Activated CD4-positive, alpha-beta T cell treated with anti-CD3 and anti-CD28 coated beads, Interleukin-2, Interleukin-4, amounts not matched to agents 100 ng/mL and 50 ng/mL, durations not matched to agents 16 hours and 8 hours (primary cell): ENCODE data around the gene COX19.
"Not testable (repeated sequence)": the region's sequence is repeated elsewhere in the genome, so short reads cannot be mapped to it uniquely, and the experiment has no call there.

Experiments used
- DNase-seq: peaks from one replicate; pipeline ENCODE4 v3.0.0-alpha.2; 2020; ENCODE audit warnings: low spot score

Gene COX19

DNA sequence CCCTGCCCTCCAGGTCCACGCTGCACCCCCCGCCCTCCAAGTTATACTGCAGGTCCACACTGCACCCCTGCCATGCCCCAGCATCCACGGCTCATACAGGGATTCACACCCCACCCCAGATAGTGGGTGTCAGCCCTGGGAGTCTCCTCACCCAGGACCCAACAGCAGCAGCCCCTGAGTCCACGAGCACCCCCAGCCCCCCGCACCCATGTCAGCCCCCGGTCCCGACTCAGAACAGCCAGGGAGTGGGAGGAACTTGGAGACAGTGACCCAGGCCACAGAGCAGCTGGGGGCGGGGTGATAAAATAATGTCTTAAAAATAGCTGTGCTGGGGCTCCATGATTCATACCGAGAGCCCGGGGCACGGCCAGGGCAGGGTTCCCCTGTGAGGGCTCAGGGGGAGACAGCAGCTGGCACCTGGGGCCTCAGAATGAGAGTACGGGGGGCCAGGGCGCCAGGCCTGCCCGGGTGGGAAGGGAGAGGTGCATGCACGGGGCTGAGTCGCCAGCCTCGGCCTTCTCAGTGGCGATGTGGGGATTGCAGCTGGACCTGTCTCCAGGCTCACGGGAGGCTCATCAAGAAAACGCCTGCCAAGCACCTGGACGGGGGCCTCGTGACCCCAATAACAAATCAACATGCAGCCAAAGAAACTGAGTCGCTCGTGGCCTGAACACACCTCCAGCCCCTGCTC lies 50.7 kb downstream of the COX19 start:
- DNase-seq, result peak; percentile 70

GRCh38 chr7:924042-924441 lies 51.3 kb downstream of the COX19 start:
- not testable (repeated sequence) for DNase-seq

DNA sequence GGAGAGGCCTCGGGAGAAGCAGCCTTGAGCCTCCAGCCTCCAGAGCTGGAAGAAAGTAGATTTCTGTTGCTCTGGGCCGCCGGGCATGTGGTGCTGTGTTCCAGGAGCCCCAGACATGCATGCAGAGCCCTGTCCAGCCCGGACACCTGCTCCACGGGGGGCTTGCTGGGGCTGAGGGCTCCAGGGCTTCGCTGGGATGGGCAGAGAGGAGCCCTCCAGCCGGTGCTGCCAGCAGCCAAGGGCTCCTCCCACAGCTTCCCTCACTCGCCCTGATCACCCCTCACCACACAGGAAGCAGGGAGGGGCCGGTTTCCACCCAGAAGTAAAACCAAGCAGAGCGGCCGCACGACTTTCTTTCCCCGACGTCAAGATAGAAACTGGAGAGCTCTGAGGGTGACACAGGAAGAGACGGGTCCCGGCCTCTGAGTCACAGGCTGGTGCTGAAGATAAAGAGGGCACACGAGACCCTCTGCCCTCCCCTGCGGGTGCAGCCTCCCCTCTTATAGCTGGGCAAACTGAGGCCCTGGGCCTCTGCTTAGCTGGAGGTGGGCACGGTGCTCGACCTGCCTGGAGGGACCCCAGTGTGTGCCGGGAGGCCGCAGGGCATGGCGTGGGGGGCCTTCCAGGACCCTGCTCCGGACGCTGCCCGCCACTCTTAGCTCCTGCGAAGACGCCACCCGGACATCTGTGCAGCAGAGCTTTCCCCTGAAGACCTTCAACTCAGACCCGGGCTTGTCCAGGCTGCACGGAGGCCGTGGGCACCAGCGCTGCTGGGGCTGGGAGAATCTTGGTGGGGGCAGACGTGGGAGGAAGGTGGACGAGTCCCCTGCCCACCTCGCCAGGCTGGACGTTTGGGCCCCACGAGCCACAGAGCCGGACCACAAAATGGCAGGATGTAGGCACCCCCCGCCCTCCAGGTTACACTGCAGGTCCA lies 52.0 kb downstream of the COX19 start:
- DNase-seq, result peak; percentile 97

- peak; percentile 29 for DNase-seq
Measured at GRCh38 chr7:922334-923107, 52.8 kb downstream of the COX19 start.

DNA sequence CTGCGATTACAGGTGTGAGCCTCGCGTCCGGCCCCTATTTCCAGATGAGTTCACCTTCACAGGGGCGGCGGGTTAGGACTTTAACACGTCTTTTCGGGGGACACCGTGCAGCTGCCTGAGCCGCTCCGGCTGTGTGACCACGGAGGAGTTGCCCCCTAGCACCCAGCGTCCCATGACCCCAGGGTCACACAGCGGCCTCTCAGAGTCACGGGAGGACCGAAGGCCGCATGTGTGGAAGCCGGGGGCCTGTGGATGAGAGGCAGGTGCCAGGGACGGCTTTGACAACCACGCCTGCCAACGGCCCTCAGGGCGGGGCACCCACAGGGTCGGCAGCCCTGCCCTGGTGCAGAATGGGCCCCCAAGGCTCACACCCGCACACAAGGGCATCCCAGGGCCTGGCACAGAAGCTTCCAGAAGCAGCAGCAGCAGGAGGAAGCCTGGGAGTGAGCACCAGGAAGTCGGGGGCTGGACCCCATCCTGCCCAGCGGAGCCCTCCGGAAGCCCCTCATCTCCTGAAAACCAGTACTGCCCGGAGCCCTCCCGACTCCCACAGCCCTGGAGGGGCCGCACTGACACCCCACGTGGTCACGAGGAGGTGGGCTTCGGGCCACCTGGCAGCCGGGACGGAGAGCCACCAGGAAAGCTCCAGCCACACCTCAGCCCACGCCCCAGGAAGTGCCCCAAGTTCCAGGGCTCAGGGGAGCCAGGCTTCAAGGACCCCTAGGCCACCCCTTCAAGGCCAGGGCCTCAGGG lies 53.6 kb downstream of the COX19 start:
- no peak for DNase-seq

DNA sequence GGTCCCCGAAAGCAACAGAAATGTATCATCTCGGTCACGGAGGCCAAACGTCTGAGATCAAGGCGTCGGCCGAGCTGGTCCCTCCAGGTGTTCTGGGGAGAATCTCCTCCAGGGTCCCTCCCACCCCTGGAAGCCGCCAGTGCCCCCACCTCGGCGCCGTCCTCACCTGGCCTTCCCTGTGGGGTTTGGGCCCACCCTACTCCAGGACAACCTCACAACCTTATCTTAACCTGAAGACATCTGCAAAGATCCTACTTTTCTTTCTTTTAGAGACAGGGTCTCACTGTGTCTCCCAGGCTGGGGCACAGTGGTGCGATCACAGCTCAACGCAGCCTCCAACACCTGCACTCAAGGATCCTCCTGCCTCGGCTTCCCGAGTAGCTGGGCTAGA lies 54.3 kb downstream of the COX19 start:
- DNase-seq, result no peak

GRCh38 chr7:920351-921070 lies 54.8 kb downstream of the COX19 start:
- DNase-seq, result no peak

- no peak for DNase-seq
Measured at GRCh38 chr7:919924-920341, 55.4 kb downstream of the COX19 start.

DNA sequence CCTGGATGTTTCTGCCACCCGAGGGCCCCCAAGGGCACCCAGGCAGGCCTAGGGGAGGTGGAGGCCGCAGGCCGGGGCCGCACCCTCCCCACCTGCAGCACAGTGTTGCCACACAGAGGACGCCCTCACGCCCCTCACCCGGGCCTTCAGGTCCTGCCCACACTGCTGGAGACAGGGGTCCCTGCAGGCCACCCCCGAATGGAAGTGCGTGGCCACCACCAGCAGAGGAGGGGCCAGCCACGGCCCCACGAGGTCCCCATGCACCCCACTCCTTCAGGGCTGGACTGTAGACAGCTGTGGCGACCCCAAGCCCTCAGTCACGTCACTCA lies 56.3 kb downstream of the COX19 start:
- no peak for DNase-seq

DNA sequence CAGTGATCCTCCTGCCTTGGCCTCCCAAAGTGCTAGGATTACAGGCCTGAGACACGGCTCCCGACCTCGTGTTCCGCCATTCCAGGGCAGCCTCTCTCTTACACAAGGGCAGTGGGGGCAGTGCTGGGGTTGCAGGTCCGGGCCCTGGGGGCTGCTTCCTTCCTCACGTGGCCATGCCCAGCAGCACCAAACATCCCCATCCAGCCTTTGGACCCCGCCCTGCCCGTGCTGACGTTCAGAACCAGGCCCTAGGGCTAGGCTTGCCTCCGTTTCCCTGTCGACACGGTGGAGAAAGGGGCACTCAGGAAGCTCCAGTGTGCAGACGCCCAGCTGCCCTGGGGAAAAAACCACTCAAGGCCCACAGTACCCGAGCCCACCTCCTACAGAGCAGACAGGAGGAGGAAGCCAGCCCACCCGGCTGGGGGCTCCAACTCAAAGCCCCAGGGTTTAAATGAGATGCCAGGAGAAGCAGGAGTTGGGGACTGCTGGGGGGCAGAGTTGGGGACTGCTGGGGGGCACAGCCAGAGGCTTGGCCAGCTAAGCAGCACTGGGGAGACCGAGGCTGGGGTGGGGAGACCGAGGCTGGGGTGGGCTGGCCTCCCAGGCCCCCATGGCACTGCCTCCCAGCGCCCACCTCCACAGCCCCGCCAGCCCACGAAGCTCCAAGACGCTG lies 56.8 kb downstream of the COX19 start:
- DNase-seq, result no peak

- no peak for DNase-seq
Measured at GRCh38 chr7:918118-918425, 57.3 kb downstream of the COX19 start.

- DNase-seq, result no peak
Measured at GRCh38 chr7:917255-918117, 57.9 kb downstream of the COX19 start.

GRCh38 chr7:916291-916941 lies 58.9 kb downstream of the COX19 start:
- no peak for DNase-seq
